SK-N-MC (cell line): ENCODE data around the gene ZNF316.

Source experiments
- EZH2 ChIP-seq: fragments of 200-600 bp; sonication (generic); IDR thresholded peaks from one replicate; pipeline ENCODE4 v1.6.1; 2017; ENCODE audit warnings: antibody characterized with exemption
- FOXP2 ChIP-seq: optimal IDR thresholded peaks from 2 replicates; pipeline ENCODE3; 2011; ENCODE audit warnings: mild to moderate bottlenecking, moderate library complexity; ENCODE audit not compliant: insufficient read depth; ENCODE audit errors: extremely low read length, control extremely low read depth
- POLR2AphosphoS5 ChIP-seq: IDR thresholded peaks from 2 replicates; pipeline ENCODE4 v1.6.1; 2012; ENCODE audit warnings: mild to moderate bottlenecking, low read depth, low read length, borderline replicate concordance

DNA sequence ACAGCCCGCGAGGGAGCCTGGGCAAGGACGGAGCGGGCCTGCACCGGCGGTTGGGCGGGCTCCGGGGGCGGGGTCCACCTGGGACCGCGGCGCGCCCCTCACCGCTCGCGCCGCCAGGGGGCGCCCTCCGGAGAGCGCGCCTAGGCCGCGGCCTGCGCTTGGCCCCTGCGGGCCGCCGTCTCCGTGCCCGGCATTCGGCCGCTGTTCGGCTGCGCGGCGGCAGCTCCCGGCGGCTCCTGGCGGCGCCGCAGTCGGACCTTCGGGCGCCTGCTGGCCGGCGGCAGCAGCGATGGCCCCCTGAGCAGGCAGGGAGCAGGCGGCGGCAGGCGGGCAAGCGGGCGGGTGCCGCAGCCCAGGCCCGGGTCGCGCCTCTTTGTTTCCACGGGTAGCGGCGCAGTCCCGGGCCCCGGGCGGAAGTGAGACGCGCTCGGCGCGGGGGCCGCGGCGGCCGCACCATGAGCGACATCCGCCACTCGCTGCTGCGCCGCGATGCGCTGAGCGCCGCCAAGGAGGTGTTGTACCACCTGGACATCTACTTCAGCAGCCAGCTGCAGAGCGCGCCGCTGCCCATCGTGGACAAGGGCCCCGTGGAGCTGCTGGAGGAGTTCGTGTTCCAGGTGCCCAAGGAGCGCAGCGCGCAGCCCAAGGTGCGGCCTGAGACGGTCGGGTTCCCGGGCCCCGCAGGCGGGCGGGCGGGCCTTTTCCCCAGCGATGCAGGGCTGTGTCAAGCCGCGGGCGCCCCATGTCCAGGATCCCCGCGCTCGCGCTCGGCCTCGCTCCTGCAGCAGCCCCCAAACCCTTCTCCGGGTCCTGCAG is 47.1 kb upstream of the ZNF316 start, which contains the start of gene INTS15:
- TF ChIP-seq POLR2AphosphoS5 (peak; percentile 16), FOXP2 (no peak), EZH2 (no peak)
